ENCODE results near the gene VIT. TPM values are rescaled to one million over a fixed set of nuclear protein-coding genes. Genes with fewer than 3 reads are reported as not detected.
A peak's percentile ranks its signal among the peaks of the same experiment; 100 is the strongest.

VIT gene
- polyA plus RNA-seq, 1 experiment = not detected

DNA sequence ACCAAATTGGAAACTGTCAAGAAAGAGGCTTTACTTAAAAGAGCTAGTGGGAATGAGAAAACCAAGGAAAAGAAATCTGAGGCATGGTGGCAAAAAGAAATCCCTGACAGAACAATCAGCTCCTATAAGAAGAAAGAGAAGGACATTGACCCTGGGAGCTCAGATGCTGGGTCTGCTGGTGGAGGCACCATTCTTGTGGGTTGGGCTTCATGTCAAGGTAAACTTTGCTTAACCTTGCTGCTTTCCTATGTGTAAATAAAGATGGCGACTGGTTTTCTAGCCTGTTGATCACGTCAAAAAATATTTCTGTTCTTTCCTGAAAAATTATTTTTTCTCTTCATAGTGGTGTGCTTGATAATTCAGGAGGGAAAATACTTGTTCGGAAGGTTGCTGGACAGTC is 58.1 kb downstream of the VIT start:
- ChIA-PET POLR2A (no interaction called here), CTCF (interaction anchor here (0.6 to 1.3 kb wide), 4 partner anchors 16 to 562 kb away, joined by 3 to 5 read pairs (median 3); no protein-coding TSS in a partner anchor)
- TF ChIP-seq CTCF (IDR thresholded peaks at IDR 0.05; ENCODE audit: low read depth, low read length) = no peak
- H3K27ac ChIP-seq (ENCODE audit: low read depth, low read length) = no peak overlapping the region
- H3K4me3 ChIP-seq (ENCODE audit: low read depth, low read length) = no peak overlapping the region
- DNase-seq (ENCODE audit: low read depth, low spot score) = no peak
- no peaks in the 10 kb centered on the region for H3K9me3 ChIP-seq (ENCODE audit: control insufficient read depth, insufficient read depth, low read length)
- peaks cover 8% of the 10 kb centered on the region for H3K27me3 ChIP-seq (ENCODE audit: control insufficient read depth, insufficient read depth, low read length)

DNA sequence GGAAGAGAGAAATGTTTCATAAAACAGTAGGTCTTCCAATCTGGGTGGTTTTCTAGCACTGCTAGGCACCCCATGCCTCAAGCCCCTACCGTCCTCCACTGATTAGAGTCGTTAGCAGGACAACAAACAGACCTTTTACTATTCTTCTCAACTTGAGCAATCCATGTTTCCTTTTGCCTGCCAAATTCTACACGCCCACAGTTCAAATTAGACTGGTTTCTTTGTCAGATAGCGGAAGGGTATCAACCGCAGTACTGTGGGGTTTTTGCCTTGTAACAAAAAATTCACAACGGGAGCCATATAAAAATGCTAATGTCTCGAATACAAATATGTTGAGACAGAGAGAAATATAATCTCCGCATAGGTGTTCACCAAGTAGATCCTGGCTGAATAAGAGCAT is 59.9 kb downstream of the VIT start:
- H3K9me3 ChIP-seq (ENCODE audit: control insufficient read depth, insufficient read depth, low read length) = no peaks in the 10 kb centered on the region
- H3K27ac ChIP-seq (ENCODE audit: low read depth, low read length) = no peak overlapping the region
- no peak for DNase-seq (ENCODE audit: low read depth, low spot score)
- CTCF ChIA-PET = no interaction called here
- peaks cover 4% of the 10 kb centered on the region for H3K27me3 ChIP-seq (ENCODE audit: control insufficient read depth, insufficient read depth, low read length)
- no peak for TF ChIP-seq CTCF (IDR thresholded peaks at IDR 0.05; ENCODE audit: low read depth, low read length)
- POLR2A ChIA-PET = no interaction called here
- no peak overlapping the region for H3K4me3 ChIP-seq (ENCODE audit: low read depth, low read length)

- CTCF ChIA-PET = no interaction called here
- Histone ChIP-seq H3K4me3 (ENCODE audit: low read depth, low read length) (no peak overlapping the region), H3K27me3 (ENCODE audit: control insufficient read depth, insufficient read depth, low read length) (peaks cover 6% of the 10 kb centered on the region), H3K9me3 (ENCODE audit: control insufficient read depth, insufficient read depth, low read length) (peaks cover 4% of the 10 kb centered on the region; the same call in 1 of the 2 replicates), H3K27ac (ENCODE audit: low read depth, low read length) (no peak overlapping the region)
- no peak for TF ChIP-seq CTCF (IDR thresholded peaks at IDR 0.05; ENCODE audit: low read depth, low read length)
- POLR2A ChIA-PET = interaction anchor here (0.6 kb wide), 1 partner anchor 60 kb away, joined by 3 read pairs; no protein-coding TSS in a partner anchor
- no peak for DNase-seq (ENCODE audit: low read depth, low spot score)
Observed at GRCh38 chr2:36762764-36763490, 66.4 kb downstream of the VIT start.

GRCh38 chr2:36769106-36769505 is 72.6 kb downstream of the VIT start:
- peaks cover 6% of the 10 kb centered on the region for H3K27me3 ChIP-seq (ENCODE audit: control insufficient read depth, insufficient read depth, low read length)
- DNase-seq (ENCODE audit: low read depth, low spot score) = no peak
- peaks cover 4% of the 10 kb centered on the region; the same call in 1 of the 2 replicates for H3K9me3 ChIP-seq (ENCODE audit: control insufficient read depth, insufficient read depth, low read length)
- no peak overlapping the region for H3K4me3 ChIP-seq (ENCODE audit: low read depth, low read length)
- CTCF ChIA-PET = interaction anchor here (0.6 to 3.0 kb wide), 4 partner anchors 9 to 795 kb away, joined by 3 to 13 read pairs (median 6); no protein-coding TSS in a partner anchor
- H3K27ac ChIP-seq (ENCODE audit: low read depth, low read length) = no peak overlapping the region
- no peak for TF ChIP-seq CTCF (IDR thresholded peaks at IDR 0.05; ENCODE audit: low read depth, low read length)
- POLR2A ChIA-PET = no interaction called here

- CTCF ChIA-PET = interaction anchor here (0.6 to 2.1 kb wide), 11 partner anchors 9 to 420 kb away, joined by 3 to 13 read pairs (median 5); no protein-coding TSS in a partner anchor
- no peak overlapping the region for H3K27ac ChIP-seq (ENCODE audit: low read depth, low read length)
Observed at GRCh38 chr2:36770542-36771287, 74.2 kb downstream of the VIT start.

More at GRCh38 chr2:36770542-36771287, 74.2 kb downstream of the VIT start:
- H3K27me3 ChIP-seq (ENCODE audit: control insufficient read depth, insufficient read depth, low read length) = peaks cover 16% of the 10 kb centered on the region
- TF ChIP-seq CTCF (IDR thresholded peaks at IDR 0.05; ENCODE audit: low read depth, low read length) = peak; percentile 63
- H3K4me3 ChIP-seq (ENCODE audit: low read depth, low read length) = no peak overlapping the region
- POLR2A ChIA-PET = no interaction called here
- H3K9me3 ChIP-seq (ENCODE audit: control insufficient read depth, insufficient read depth, low read length) = no peaks in the 10 kb centered on the region
- no peak for DNase-seq (ENCODE audit: low read depth, low spot score)

Data from AG04450 (cell line).